HL-60 (cell line): ENCODE data around the gene CDC42EP3.

Experiments
- DNase-seq, 2 experiments: peaks; one replicate each; pipeline ENCODE4 v3.0.0-alpha.2; 2010 to 2020; ENCODE audit warnings: low read depth in 1 of 2, low spot score in 1 of 2
- H3K27ac ChIP-seq: fragments of 250-450 bp; sonication (Bioruptor Pico); replicated peaks from 2 replicates; pipeline ENCODE4 v1.5.1; 2020; ENCODE audit warnings: mild to moderate bottlenecking, moderate library complexity
- H3K27me3 ChIP-seq: fragments of 250-450 bp; sonication (Bioruptor Pico); 2 replicates; pipeline ENCODE4 v1.5.1; 2021; ENCODE audit warnings: mild to moderate bottlenecking, moderate library complexity; ENCODE audit not compliant: insufficient read depth, poor library complexity, severe bottlenecking
- H3K4me3 ChIP-seq: replicated peaks from 2 replicates; pipeline ENCODE4 v1.5.1; 2011; ENCODE audit warnings: mild to moderate bottlenecking, control low read depth, low read length; ENCODE audit not compliant: insufficient read depth
- CTCF ChIP-seq: IDR thresholded peaks from one replicate; pipeline ENCODE4 v1.5.1; 2011; ENCODE audit warnings: low read length, control low read depth, inconsistent platforms; ENCODE audit not compliant: insufficient read depth
- GABPA ChIP-seq: IDR thresholded peaks from 2 replicates; pipeline ENCODE4 v1.6.1; 2012; ENCODE audit warnings: low read depth
- POLR2AphosphoS5 ChIP-seq: IDR thresholded peaks from 2 replicates; pipeline ENCODE4 v1.6.1; 2012; ENCODE audit warnings: low read depth
- SPI1 ChIP-seq: IDR thresholded peaks from 2 replicates; pipeline ENCODE4 v1.6.1; 2012; ENCODE audit warnings: low read depth, mild to moderate bottlenecking, borderline replicate concordance
- TF ChIP-seq, protein P1 (sequence below): IDR thresholded peaks from 2 replicates; pipeline ENCODE4 v1.6.1; 2012; ENCODE audit warnings: low read depth; ENCODE audit not compliant: insufficient replicate concordance

CDC42EP3 gene

GRCh38 chr2:37674946-37675345, 3.5 kb upstream of the CDC42EP3 start:
- peak overlapping the region; percentile 17; the same call in 1 of the 2 replicates for H3K27ac ChIP-seq
- no peak overlapping the region for H3K4me3 ChIP-seq
- no peak; the same call in 1 of the 2 replicates for TF ChIP-seq SPI1
- TF ChIP-seq, protein P1, sequence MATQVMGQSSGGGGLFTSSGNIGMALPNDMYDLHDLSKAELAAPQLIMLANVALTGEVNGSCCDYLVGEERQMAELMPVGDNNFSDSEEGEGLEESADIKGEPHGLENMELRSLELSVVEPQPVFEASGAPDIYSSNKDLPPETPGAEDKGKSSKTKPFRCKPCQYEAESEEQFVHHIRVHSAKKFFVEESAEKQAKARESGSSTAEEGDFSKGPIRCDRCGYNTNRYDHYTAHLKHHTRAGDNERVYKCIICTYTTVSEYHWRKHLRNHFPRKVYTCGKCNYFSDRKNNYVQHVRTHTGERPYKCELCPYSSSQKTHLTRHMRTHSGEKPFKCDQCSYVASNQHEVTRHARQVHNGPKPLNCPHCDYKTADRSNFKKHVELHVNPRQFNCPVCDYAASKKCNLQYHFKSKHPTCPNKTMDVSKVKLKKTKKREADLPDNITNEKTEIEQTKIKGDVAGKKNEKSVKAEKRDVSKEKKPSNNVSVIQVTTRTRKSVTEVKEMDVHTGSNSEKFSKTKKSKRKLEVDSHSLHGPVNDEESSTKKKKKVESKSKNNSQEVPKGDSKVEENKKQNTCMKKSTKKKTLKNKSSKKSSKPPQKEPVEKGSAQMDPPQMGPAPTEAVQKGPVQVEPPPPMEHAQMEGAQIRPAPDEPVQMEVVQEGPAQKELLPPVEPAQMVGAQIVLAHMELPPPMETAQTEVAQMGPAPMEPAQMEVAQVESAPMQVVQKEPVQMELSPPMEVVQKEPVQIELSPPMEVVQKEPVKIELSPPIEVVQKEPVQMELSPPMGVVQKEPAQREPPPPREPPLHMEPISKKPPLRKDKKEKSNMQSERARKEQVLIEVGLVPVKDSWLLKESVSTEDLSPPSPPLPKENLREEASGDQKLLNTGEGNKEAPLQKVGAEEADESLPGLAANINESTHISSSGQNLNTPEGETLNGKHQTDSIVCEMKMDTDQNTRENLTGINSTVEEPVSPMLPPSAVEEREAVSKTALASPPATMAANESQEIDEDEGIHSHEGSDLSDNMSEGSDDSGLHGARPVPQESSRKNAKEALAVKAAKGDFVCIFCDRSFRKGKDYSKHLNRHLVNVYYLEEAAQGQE = no peak
- TF ChIP-seq POLR2AphosphoS5 = no peak
- no peak for TF ChIP-seq GABPA
- no peak for TF ChIP-seq CTCF
- no peaks in the 10 kb centered on the region for H3K27me3 ChIP-seq
- peak; percentile 25 to 32 for DNase-seq

- no peak for DNase-seq
- peak overlapping the region; percentile 94 for H3K4me3 ChIP-seq
- peak overlapping the region; percentile 51 for H3K27ac ChIP-seq
- TF ChIP-seq, protein P1 = no peak
- no peak for TF ChIP-seq GABPA
- TF ChIP-seq POLR2AphosphoS5 = no peak
- no peak for TF ChIP-seq CTCF
- TF ChIP-seq SPI1 = no peak
- H3K27me3 ChIP-seq = no peaks in the 10 kb centered on the region
Observed at GRCh38 chr2:37672870-37673184, 1.4 kb upstream of the CDC42EP3 start.

DNA sequence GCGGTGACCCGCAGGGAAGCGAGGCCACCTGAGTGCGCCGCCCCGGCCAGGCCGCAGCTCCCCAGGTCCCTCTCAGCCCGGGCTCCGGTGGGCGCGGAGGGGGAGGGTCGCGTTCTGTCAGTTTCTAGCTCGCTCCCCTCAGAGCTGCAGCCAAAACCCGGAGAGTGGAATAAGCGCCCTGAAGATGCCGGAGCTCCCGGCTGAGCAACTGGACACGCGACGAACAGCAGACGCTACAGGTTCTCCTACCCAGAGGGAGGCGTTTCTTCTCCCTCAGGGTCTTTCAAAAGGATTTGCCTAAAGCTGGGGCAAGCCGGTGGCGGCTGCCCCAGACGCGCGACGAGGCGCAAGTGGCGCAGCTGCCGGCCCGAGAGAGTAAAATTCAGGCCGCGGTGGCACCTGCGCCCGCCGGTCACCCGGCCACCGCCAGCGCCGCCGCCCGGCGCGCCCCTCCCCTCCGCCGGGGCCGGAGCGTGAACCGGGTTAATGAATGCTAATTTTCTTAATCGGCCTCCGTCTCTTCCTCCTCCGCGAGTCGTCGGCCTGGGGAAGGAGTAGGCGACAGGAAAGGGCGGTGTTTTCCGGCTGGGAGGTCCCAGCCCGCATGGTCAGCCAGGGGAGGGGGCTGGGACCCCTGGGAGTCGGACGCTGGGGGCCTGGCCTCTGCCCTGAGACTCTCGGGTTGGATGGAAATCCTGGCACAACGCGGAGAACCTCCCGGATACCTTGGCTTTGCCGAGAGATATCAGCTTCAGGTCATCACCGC, 845 bp upstream of the CDC42EP3 start:
- DNase-seq = peak; percentile 72 to 78
- Histone ChIP-seq H3K4me3 (peak overlapping the region; percentile 94), H3K27me3 (no peaks in the 10 kb centered on the region), H3K27ac (peak overlapping the region; percentile 83)
- no peak for TF ChIP-seq GABPA
- TF ChIP-seq, protein P1 = no peak
- no peak for TF ChIP-seq SPI1

DNA sequence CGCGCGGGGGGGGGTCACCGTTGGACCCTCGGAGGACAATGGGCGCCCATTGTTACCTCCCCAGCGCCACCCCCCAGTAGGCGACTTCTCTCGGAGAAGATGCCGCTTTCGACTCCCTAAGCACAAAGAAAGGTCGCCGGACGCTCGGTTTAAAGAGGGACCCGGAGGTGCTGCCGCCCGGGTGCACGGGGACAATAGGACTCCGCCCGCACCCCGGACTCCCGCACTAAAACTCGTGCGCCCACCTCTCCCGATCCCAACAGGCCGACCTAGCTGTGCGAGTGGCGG, 318 bp upstream of the CDC42EP3 start:
- DNase-seq = no peak
- Histone ChIP-seq H3K27me3 (no peaks in the 10 kb centered on the region), H3K27ac (peak overlapping the region; percentile 83), H3K4me3 (peak overlapping the region; percentile 94)
- TF ChIP-seq POLR2AphosphoS5 (no peak), SPI1 (no peak), GABPA (no peak), CTCF (no peak)
- TF ChIP-seq, protein P1 = no peak
